Aorta (tissue), 5 donors: ENCODE results near the gene ITGA11. TPM values are rescaled to one million over a fixed set of nuclear protein-coding genes. Genes with fewer than 3 reads are reported as not detected.

ENCODE experiments used
- ATAC-seq: fragments of 200-7000 bp; cut with Tn5 transposase; one replicate; pipeline ENCODE4 v1.9.1; 2022; ENCODE audit warnings: moderate library complexity; ENCODE audit not compliant: low FRiP score
- DNase-seq, 2 donors: peaks; one replicate each; pipeline ENCODE4 v3.0.0-alpha.2; 2020
- H3K27ac ChIP-seq, 2 donors: one replicate each; pipeline ENCODE4 v1.5.1; 2013; ENCODE audit warnings: low read length in 2 of 2, mild to moderate bottlenecking in 2 of 2, moderate library complexity in 2 of 2, control low read depth in 1 of 2, inconsistent platforms in 1 of 2, low read depth in 1 of 2
- H3K27me3 ChIP-seq, 2 donors: one replicate each; pipeline ENCODE4 v1.6.1; 2013; ENCODE audit warnings: control low read depth in 1 of 2, low read length in 1 of 2, mild to moderate bottlenecking in 1 of 2, moderate library complexity in 1 of 2; ENCODE audit not compliant: insufficient read depth in 2 of 2, control insufficient read depth in 1 of 2
- H3K36me3 ChIP-seq, 2 donors: one replicate each; pipeline ENCODE4 v1.6.1; 2013; ENCODE audit warnings: control low read depth in 1 of 2, low read length in 1 of 2, mild to moderate bottlenecking in 1 of 2; ENCODE audit not compliant: insufficient read depth in 2 of 2, control insufficient read depth in 1 of 2
- H3K4me1 ChIP-seq, 2 donors: one replicate each; pipeline ENCODE4 v1.6.1; 2013; ENCODE audit warnings: low read length in 2 of 2, control low read depth in 1 of 2, mild to moderate bottlenecking in 1 of 2, moderate library complexity in 1 of 2; ENCODE audit not compliant: insufficient read depth in 2 of 2, control insufficient read depth in 1 of 2
- H3K4me3 ChIP-seq, 2 donors: one replicate each; pipeline ENCODE4 v1.5.1; 2013; ENCODE audit warnings: low read length in 2 of 2, control low read depth in 1 of 2, mild to moderate bottlenecking in 1 of 2
- H3K9me3 ChIP-seq: one replicate; pipeline ENCODE4 v1.6.1; 2013; ENCODE audit warnings: mild to moderate bottlenecking, low read length; ENCODE audit not compliant: control insufficient read depth
- WGBS, 2 donors: extraction: QIAGEN DNeasy Blood & Tissue Kit; methylation state at CpG; one replicate each; pipeline ENCODE4 v1.1.7; 2013; 5-methylcytosine and 5-hydroxymethylcytosine counted together
- intact Hi-C, 2 donors: fragments of 100-400 bp; cut with DNase I; formaldehyde crosslinking; loops; one replicate each; pipeline versions ENCODE4 v1.14.2 to v1.15.0; 2022
- polyA plus RNA-seq, 2 donors: library from polyadenylated mRNA; stranded (reverse); fragments of 200-250 nt; gene quantifications; one replicate each; pipeline ENCODE4 v1.2.3, GENCODE V29; 2013
- total RNA-seq, 2 donors: library from RNA; stranded (reverse); fragmentation: NEBNext Ultra II Directional; extraction: Animal tissue kit (Norgen Biotek cat#: 25700); gene quantifications; one replicate each; pipeline ENCODE4 v1.2.1, GENCODE V29; 2021
- donor health status: healthy with polysubstance abuse.
- donor health status: Bipolar disorder and iron deficiency.
- donor health status: DM: no; HTN: no; CAD: no.
- donor health status: DM: no; HTN: no; CAD: no.
- donor health status: DM: yes; HTN: yes; CAD: no.

Gene ITGA11
- total and polyA plus RNA-seq, 4 donors: 21.4 to 154 (median 107) TPM

- intact Hi-C loops: no loop called here
- peaks cover 0 to 2% of the 10 kb centered on the region in 2 donors for H3K4me1 ChIP-seq
- 86 to 87% methylated on average over 5 of the region's 5 CpGs for WGBS, 2 donors
- no peak for ATAC-seq
- H3K36me3 ChIP-seq: no peaks in the 10 kb centered on the region
- no peaks in the 10 kb centered on the region for H3K27me3 ChIP-seq
- DNase-seq: no peak
- no peak overlapping the region for H3K4me3 ChIP-seq
- no peak overlapping the region for H3K27ac ChIP-seq
- no peaks in the 10 kb centered on the region for H3K9me3 ChIP-seq
These were observed 39.6 kb upstream of the ITGA11 start for GRCh38 chr15:68471541-68471940.

GRCh38 chr15:68470976-68471375 lies 39.0 kb upstream of the ITGA11 start:
- 95% methylated on average over 5 of the region's 5 CpGs for WGBS, 2 donors
- intact Hi-C loops: no loop called here
- Histone ChIP-seq H3K4me3 (no peak overlapping the region), H3K36me3 (no peaks in the 10 kb centered on the region), H3K27ac (no peak overlapping the region), H3K4me1 (peaks cover 0 to 2% of the 10 kb centered on the region in 2 donors), H3K9me3 (no peaks in the 10 kb centered on the region), H3K27me3 (no peaks in the 10 kb centered on the region)
- no peak for DNase-seq
- no peak for ATAC-seq

GRCh38 chr15:68470049-68470742 lies 38.2 kb upstream of the ITGA11 start:
- WGBS, 2 donors: 80 to 83% methylated on average over 14 of the region's 14 CpGs
- no peaks in the 10 kb centered on the region for H3K27me3 ChIP-seq
- peak; percentile 50 for ATAC-seq
- no peak overlapping the region for H3K4me3 ChIP-seq
- H3K9me3 ChIP-seq: no peaks in the 10 kb centered on the region
- H3K4me1 ChIP-seq: peaks cover 0 to 2% of the 10 kb centered on the region in 2 donors
- H3K36me3 ChIP-seq: no peaks in the 10 kb centered on the region
- H3K27ac ChIP-seq: peak overlapping the region in 1 of 2 donors; percentile 19
- intact Hi-C loops: no loop called here
- no peak for DNase-seq

- Histone ChIP-seq H3K9me3 (no peaks in the 10 kb centered on the region), H3K27me3 (no peaks in the 10 kb centered on the region), H3K36me3 (no peaks in the 10 kb centered on the region), H3K27ac (peak overlapping the region in 1 of 2 donors; percentile 87), H3K4me3 (no peak overlapping the region), H3K4me1 (peaks cover 0 to 2% of the 10 kb centered on the region in 2 donors)
- no peak for DNase-seq
- WGBS, 2 donors: 65 to 67% methylated on average over 6 of the region's 6 CpGs
- ATAC-seq: no peak
- intact Hi-C loops: no loop called here
These were observed 37.4 kb upstream of the ITGA11 start for GRCh38 chr15:68469162-68470048.

GRCh38 chr15:68466876-68467275 lies 34.9 kb upstream of the ITGA11 start:
- intact Hi-C loops: no loop called here
- peaks cover 0 to 2% of the 10 kb centered on the region in 2 donors for H3K4me1 ChIP-seq
- H3K27me3 ChIP-seq: no peaks in the 10 kb centered on the region
- no peak overlapping the region for H3K27ac ChIP-seq
- H3K4me3 ChIP-seq: no peak overlapping the region
- no peaks in the 10 kb centered on the region for H3K9me3 ChIP-seq
- no peaks in the 10 kb centered on the region for H3K36me3 ChIP-seq
- ATAC-seq: no peak
- no peak for DNase-seq

- WGBS, 2 donors: 88 to 93% methylated on average over 6 of the region's 6 CpGs
- Histone ChIP-seq H3K4me1 (peaks cover 0 to 2% of the 10 kb centered on the region in 2 donors), H3K4me3 (no peak overlapping the region), H3K27ac (no peak overlapping the region), H3K9me3 (no peaks in the 10 kb centered on the region), H3K36me3 (no peaks in the 10 kb centered on the region), H3K27me3 (no peaks in the 10 kb centered on the region)
- intact Hi-C loops: no loop called here
- ATAC-seq: no peak
- no peak for DNase-seq
These were observed 34.0 kb upstream of the ITGA11 start for GRCh38 chr15:68465861-68466560.

- ATAC-seq: peak; percentile 39
- intact Hi-C loops: no loop called here
- Histone ChIP-seq H3K9me3 (no peaks in the 10 kb centered on the region), H3K27me3 (no peaks in the 10 kb centered on the region), H3K4me3 (no peak overlapping the region), H3K4me1 (no peaks in the 10 kb centered on the region), H3K27ac (no peak overlapping the region), H3K36me3 (no peaks in the 10 kb centered on the region)
- WGBS, 2 donors: 60 to 71% methylated on average over 7 of the region's 7 CpGs
- peak; percentile 65 to 80 for DNase-seq
These were observed 32.6 kb upstream of the ITGA11 start for GRCh38 chr15:68464448-68465090.

GRCh38 chr15:68463996-68464395 lies 32.0 kb upstream of the ITGA11 start:
- Histone ChIP-seq H3K27ac (no peak overlapping the region), H3K9me3 (no peaks in the 10 kb centered on the region), H3K4me1 (no peaks in the 10 kb centered on the region), H3K27me3 (no peaks in the 10 kb centered on the region), H3K4me3 (no peak overlapping the region), H3K36me3 (no peaks in the 10 kb centered on the region)
- ATAC-seq (no peak), DNase-seq (no peak)
- 86 to 93% methylated on average over 3 of the region's 3 CpGs for WGBS, 2 donors
- intact Hi-C loops: no loop called here
